ENCODE measurements around the gene OR51B2. TPM values are rescaled to one million over a fixed set of nuclear protein-coding genes. Genes with fewer than 3 reads are reported as not detected.
"Not testable (repeated sequence)": the region's sequence is repeated elsewhere in the genome, so short reads cannot be mapped to it uniquely, and the experiment has no call there.

Gene OR51B2
- total and polyA plus RNA-seq, 8 donors: 0.23 TPM; not detected in 7

DNA sequence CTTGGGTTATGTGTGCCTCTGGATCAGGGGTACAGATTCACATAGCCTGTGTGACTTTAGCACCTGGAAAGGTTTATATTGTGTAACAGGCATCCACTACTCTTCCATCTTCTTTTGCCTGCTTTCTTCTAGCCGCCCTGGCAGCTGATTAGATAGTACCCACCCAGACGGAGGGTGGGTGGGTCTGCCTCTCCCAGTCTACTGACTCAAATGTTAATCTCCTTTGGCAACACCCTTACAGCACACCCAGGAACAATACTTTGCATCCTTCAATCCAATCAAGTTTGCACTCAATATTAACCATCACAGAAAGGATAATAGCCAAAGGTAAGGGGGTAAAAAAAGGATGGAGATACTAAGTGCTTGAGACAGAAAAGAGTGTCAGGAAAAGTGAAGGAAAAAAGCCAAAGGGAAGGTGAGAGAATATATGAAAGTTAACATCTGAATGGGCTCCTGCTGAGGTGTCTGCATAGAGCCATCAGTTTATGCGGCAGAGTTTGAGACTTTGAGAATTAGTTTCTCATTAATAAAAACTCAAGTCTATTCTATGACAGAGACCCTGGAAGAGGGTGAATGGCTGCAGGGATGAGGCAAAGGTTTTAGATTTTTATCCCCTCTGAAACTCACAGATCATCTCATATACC is 24.6 kb upstream of the OR51B2 start:
- Histone ChIP-seq H3K9me3 (no peaks in the 10 kb centered on the region), H3K4me1 (no peaks in the 10 kb centered on the region), H3K36me3 (no peaks in the 10 kb centered on the region), H3K27ac (no peak overlapping the region), H3K4me3 (no peak overlapping the region), H3K27me3 (no peaks in the 10 kb centered on the region)
- ATAC-seq (no peak), DNase-seq (no peak)
- intact Hi-C loops (cut with DNase I): no loop called here
- no peak for TF ChIP-seq CTCF (IDR thresholded peaks at IDR 0.05)

GRCh38 chr11:5345831-5346230 is 21.7 kb upstream of the OR51B2 start:
- TF ChIP-seq CTCF (IDR thresholded peaks at IDR 0.05): no peak
- no peak for DNase-seq
- intact Hi-C loops (cut with DNase I): no loop called here

DNA sequence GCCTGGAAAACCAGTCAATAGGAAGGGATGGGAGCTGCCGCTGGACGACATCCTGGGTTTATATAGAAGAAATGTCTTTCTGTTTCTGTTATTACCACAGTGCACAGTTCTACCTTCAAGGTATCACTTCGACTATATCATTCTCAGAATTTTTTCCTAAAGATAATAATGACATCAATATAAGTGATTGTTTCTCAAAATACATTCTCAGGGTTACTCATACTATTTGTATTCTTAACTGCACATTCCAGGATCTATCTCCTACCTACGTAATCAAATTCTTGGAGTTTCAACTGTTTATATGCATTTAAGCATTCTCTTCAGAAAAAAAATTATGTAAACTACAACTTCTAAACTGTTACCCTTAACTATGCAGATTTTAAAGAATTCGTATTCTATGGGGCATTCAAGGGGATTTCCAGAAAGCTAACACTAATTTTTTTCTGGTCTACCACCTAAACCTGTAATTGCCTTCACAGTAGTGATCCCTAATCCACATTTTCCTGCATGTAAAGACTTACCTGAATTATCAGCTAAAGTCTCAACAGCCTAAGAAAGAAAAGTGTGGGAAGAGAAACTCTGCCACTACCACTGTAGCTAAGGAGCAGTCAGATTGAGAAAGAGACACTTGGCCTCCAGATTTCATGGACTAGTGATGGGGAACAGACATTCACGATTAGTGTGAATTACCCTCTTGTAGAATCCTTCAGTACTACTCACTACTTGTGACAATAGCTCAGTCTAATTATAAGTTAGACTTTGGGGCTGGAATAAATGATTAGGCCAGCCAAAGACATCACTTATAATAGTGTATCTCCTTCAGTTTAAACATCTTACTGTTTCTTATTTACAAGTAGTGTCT is 19.6 kb upstream of the OR51B2 start, which contains the start of gene OR51B5:
OR51B5 (minus strand) TSS at position 51 of the 862 bp plus-strand sequence; CDS start at position 51, 0 bp downstream.
- H3K4me3 ChIP-seq: no peak within 1 kb of the TSS
- no peaks in the 10 kb centered on the region for H3K9me3 ChIP-seq
- TF ChIP-seq CTCF (IDR thresholded peaks at IDR 0.05): no peak
- intact Hi-C loops (cut with DNase I): no loop called here
- no peaks in the 10 kb centered on the region for H3K27me3 ChIP-seq
- no peak for ATAC-seq
- no peaks in the 10 kb centered on the region for H3K4me1 ChIP-seq
- H3K27ac ChIP-seq: no peak within 1 kb of the TSS
- no peak for DNase-seq
- no peaks in the 10 kb centered on the region for H3K36me3 ChIP-seq

More at GRCh38 chr11:5345831-5346230, 21.7 kb upstream of the OR51B2 start:
- Histone ChIP-seq H3K27me3 (no peaks in the 10 kb centered on the region), H3K4me1 (no peaks in the 10 kb centered on the region), H3K36me3 (no peaks in the 10 kb centered on the region), H3K9me3 (no peaks in the 10 kb centered on the region), H3K4me3 (no peak overlapping the region), H3K27ac (no peak overlapping the region)
- ATAC-seq: no peak

- Histone ChIP-seq H3K9me3 (no peaks in the 10 kb centered on the region), H3K4me3 (no peak overlapping the region), H3K36me3 (no peaks in the 10 kb centered on the region), H3K27me3 (no peaks in the 10 kb centered on the region), H3K27ac (no peak overlapping the region), H3K4me1 (no peaks in the 10 kb centered on the region)
- no peak for TF ChIP-seq CTCF (IDR thresholded peaks at IDR 0.05)
- DNase-seq (no peak), ATAC-seq (no peak)
- intact Hi-C loops (cut with DNase I): no loop called here
Observed at GRCh38 chr11:5339771-5340322, 15.8 kb upstream of the OR51B2 start.

GRCh38 chr11:5337253-5337652 is 13.2 kb upstream of the OR51B2 start:
- DNase-seq; H3K27ac ChIP-seq; H3K4me3 ChIP-seq; H3K9me3 ChIP-seq; H3K4me1 ChIP-seq; H3K27me3 ChIP-seq; intact Hi-C loops (cut with DNase I); ATAC-seq; H3K36me3 ChIP-seq: not testable (repeated sequence)
